H1 (cell line): ENCODE data around the gene ASAP2. TPM values are rescaled to one million over a fixed set of nuclear protein-coding genes. Genes with fewer than 3 reads are reported as not detected.

Source experiments
- ATF3 ChIP-seq: IDR thresholded peaks from 2 replicates; pipeline ENCODE4 v1.6.1; 2011; ENCODE audit warnings: low read depth, mild to moderate bottlenecking, low read length; ENCODE audit not compliant: insufficient read depth
- HDAC2 ChIP-seq, 2 experiments: fragments of 300-600 bp in 1 of 2; sonication (generic) in 1 of 2; IDR thresholded peaks; 2 replicates each; pipeline ENCODE4 v1.6.1; 2011 to 2012; ENCODE audit warnings: low read depth in 2 of 2, low read length in 2 of 2, mild to moderate bottlenecking in 2 of 2, moderate library complexity in 2 of 2, borderline replicate concordance in 1 of 2, inconsistent platforms in 1 of 2
- HDAC6 ChIP-seq: IDR thresholded peaks from one replicate; pipeline ENCODE4 v1.7.1; 2012; ENCODE audit warnings: low read depth, mild to moderate bottlenecking, inconsistent platforms, low read length, moderate library complexity
- KDM5A ChIP-seq: fragments of 200-600 bp; IDR thresholded peaks from 2 replicates; pipeline ENCODE4 v1.7.1; 2012; ENCODE audit warnings: mild to moderate bottlenecking, low read length, inconsistent platforms, mixed read lengths
- POLR2AphosphoS5 ChIP-seq: IDR thresholded peaks from 2 replicates; pipeline ENCODE4 v1.6.1; 2011; ENCODE audit warnings: low read depth, low read length
- SIN3A ChIP-seq, 2 experiments: IDR thresholded peaks in 1 of 2; conservative IDR thresholded peaks in 1 of 2; 2 replicates each; pipeline ENCODE4 v1.6.1; 2011 to 2012; ENCODE audit warnings: low read length in 2 of 2, improper control_type of control experiment in 1 of 2, low read depth in 1 of 2, mild to moderate bottlenecking in 1 of 2
- polyA plus RNA-seq, 7 experiments: library from polyadenylated mRNA; depleted of rRNA in 3 of 7; stranded (reverse) in 5 of 7; unstranded in 2 of 7; fragments of >200 nt in 5 of 7; fragments of 200-250 nt in 2 of 7; gene quantifications; 1 replicate in 5 of 7; 2 replicates in 1 of 7; 4 replicates in 1 of 7; pipeline versions ENCODE4 v1.2.1 to v1.2.3, GENCODE V29; 2011 to 2013; ENCODE audit warnings: missing spikeins in 2 of 7, mixed read lengths in 2 of 7
- total RNA-seq: library from RNA; stranded (reverse); fragmentation: NEBNext Ultra II Directional; extraction: Animal tissue kit (Norgen Biotek cat#: 25700); gene quantifications from 2 replicates; pipeline ENCODE4 v1.2.1, GENCODE V29; 2021

Gene ASAP2
- total and polyA plus RNA-seq, 2 of the 8 experiments (the other 6 are each of a cell fraction or from before 2014, with no cell fraction given) = 10.2 to 18.7 TPM

- TF ChIP-seq ATF3 (no peak), POLR2AphosphoS5 (no peak), HDAC2 (IDR thresholded peaks at IDR 0.05; ENCODE audit: borderline replicate concordance in 1 of 2, low read depth in 2 of 2, low read length in 2 of 2) (no peak), KDM5A (no peak), SIN3A (conservative IDR thresholded peaks at IDR 0.05 in 1 of 2, IDR thresholded peaks at IDR 0.05 in 1 of 2; ENCODE audit: low read depth in 1 of 2, low read length in 2 of 2) (no peak), HDAC6 (no peak)
These were observed 96.1 kb downstream of the ASAP2 start (continued) for GRCh38 chr2:9302755-9303154.
